H1 (cell line): ENCODE measurements around the gene BCL2A1. TPM values are rescaled to one million over a fixed set of nuclear protein-coding genes. Genes with fewer than 3 reads are reported as not detected.

Experiments
- CTCF ChIA-PET: fragments of 300-600 bp; sonication (Branson Sonifier 250); formaldehyde crosslinking; loops from one replicate; lab custom pipeline; 2021; ENCODE audit not compliant: partially characterized antibody; lab: Charles Lee
- POLR2A ChIA-PET: fragments of 300-600 bp; sonication (Branson Sonifier 250); formaldehyde crosslinking; loops from one replicate; lab custom pipeline; 2021; ENCODE audit warnings: inconsistent platforms; ENCODE audit not compliant: partially characterized antibody; lab: Charles Lee
- DNase-seq, 2 experiments: peaks; one replicate each; pipeline versions ENCODE4 v3.0.0 to v3.0.0-alpha.2; 2010 to 2022; ENCODE audit warnings: low spot score in 2 of 2, low read depth in 1 of 2, mixed read lengths in 1 of 2
- FAIRE-seq: peaks from 2 replicates; lab custom pipeline; 2011; peaks lifted over from hg19 to GRCh38; lab: Jason Lieb, UNC
- H2AFZ ChIP-seq: 2 replicates; pipeline ENCODE4 v1.8.1; 2012; ENCODE audit warnings: low read length, inconsistent platforms
- H2AK5ac ChIP-seq: 2 replicates; pipeline ENCODE4 v1.6.1; 2013; ENCODE audit warnings: low read depth, low read length
- H2BK120ac ChIP-seq: replicated peaks from 2 replicates; pipeline ENCODE3; 2013; ENCODE audit warnings: low read depth, low read length, inconsistent platforms
- H2BK12ac ChIP-seq: 2 replicates; pipeline ENCODE4 v1.6.1; 2013; ENCODE audit warnings: low read depth, low read length
- H2BK15ac ChIP-seq: 2 replicates; pipeline ENCODE4 v1.6.1; 2013; ENCODE audit warnings: low read length
- H2BK20ac ChIP-seq: 2 replicates; pipeline ENCODE4 v1.6.1; 2013; ENCODE audit warnings: low read length
- H2BK5ac ChIP-seq: 2 replicates; pipeline ENCODE4 v1.6.1; 2013; ENCODE audit warnings: low read depth, low read length
- H3K14ac ChIP-seq: 2 replicates; pipeline ENCODE4 v1.6.1; 2013; ENCODE audit warnings: inconsistent platforms; ENCODE audit not compliant: insufficient read length
- H3K18ac ChIP-seq: 2 replicates; pipeline ENCODE4 v1.6.1; 2013; ENCODE audit warnings: low read length; ENCODE audit errors: extremely low read depth
- H3K23ac ChIP-seq: 2 replicates; pipeline ENCODE4 v1.6.1; 2013; ENCODE audit warnings: inconsistent platforms; ENCODE audit not compliant: insufficient read length
- H3K23me2 ChIP-seq: 2 replicates; pipeline ENCODE4 v1.6.1; 2013; ENCODE audit warnings: low read depth, low read length
- H3K27ac ChIP-seq: 2 replicates; pipeline ENCODE4 v1.6.1; 2011; ENCODE audit warnings: low read depth, low read length, inconsistent platforms
- H3K27me3 ChIP-seq, 4 experiments: replicated peaks in 1 of 4; 1 replicate in 1 of 4; 2 replicates in 3 of 4; pipeline versions ENCODE4 v1.6.1 to v1.8.1; 2011 to 2013; ENCODE audit warnings: low read length in 3 of 4, mild to moderate bottlenecking in 3 of 4, inconsistent platforms in 2 of 4, mixed read lengths in 2 of 4, moderate library complexity in 1 of 4; ENCODE audit not compliant: control insufficient read depth in 3 of 4, insufficient read depth in 3 of 4; ENCODE audit errors: extremely low read depth in 1 of 4
- H3K36me3 ChIP-seq, 4 experiments: 2 replicates each; pipeline versions ENCODE4 v1.6.1 to v1.8.1; 2011 to 2013; ENCODE audit warnings: mild to moderate bottlenecking in 4 of 4, low read length in 3 of 4, moderate library complexity in 2 of 4, control low read depth in 1 of 4, inconsistent platforms in 1 of 4; ENCODE audit not compliant: insufficient read depth in 4 of 4, control insufficient read depth in 2 of 4
- H3K4ac ChIP-seq: replicated peaks from 2 replicates; pipeline ENCODE3; 2013; ENCODE audit warnings: low read length, low read depth, mixed read lengths, inconsistent platforms; ENCODE audit not compliant: insufficient read length
- H3K4me1 ChIP-seq, 4 experiments: replicated peaks in 1 of 4; 1 replicate in 1 of 4; 2 replicates in 3 of 4; pipeline versions ENCODE4 v1.6.1 to v1.8.1; 2011 to 2013; ENCODE audit warnings: low read length in 3 of 4, inconsistent platforms in 2 of 4, mixed read lengths in 1 of 4; ENCODE audit not compliant: insufficient read depth in 4 of 4, control insufficient read depth in 3 of 4
- H3K4me2 ChIP-seq, 2 experiments: 2 replicates each; pipeline versions ENCODE4 v1.6.1 to v1.8.1; 2011 to 2013; ENCODE audit warnings: low read depth in 2 of 2, low read length in 2 of 2, control low read depth in 1 of 2, inconsistent platforms in 1 of 2, mild to moderate bottlenecking in 1 of 2; ENCODE audit not compliant: insufficient read depth in 1 of 2
- H3K4me3 ChIP-seq, 4 experiments: fragments of 200-600, 300-600 bp in 1 of 4; sonication (generic), shearing (Covaris generic), sonication (Bioruptor Twin) in 1 of 4; 2 replicates each; pipeline versions ENCODE4 v1.5.1 to v1.8.1; 2011 to 2016; ENCODE audit warnings: low read length in 4 of 4, low read depth in 3 of 4, control low read depth in 2 of 4, inconsistent platforms in 2 of 4, mild to moderate bottlenecking in 2 of 4, mixed read lengths in 1 of 4, moderate library complexity in 1 of 4; ENCODE audit not compliant: insufficient read depth in 2 of 4; ENCODE audit errors: extremely low read depth in 1 of 4
- H3K56ac ChIP-seq: replicated peaks from 2 replicates; pipeline ENCODE3; 2013; ENCODE audit warnings: low read depth, mild to moderate bottlenecking, mixed read lengths, low read length, inconsistent platforms; ENCODE audit not compliant: insufficient read length
- H3K79me1 ChIP-seq: 2 replicates; pipeline ENCODE4 v1.6.1; 2013; ENCODE audit warnings: low read depth, low read length, control low read depth
- H3K79me2 ChIP-seq, 2 experiments: 2 replicates each; pipeline versions ENCODE4 v1.6.1 to v1.8.1; 2012 to 2013; ENCODE audit warnings: low read length in 2 of 2, mild to moderate bottlenecking in 2 of 2, inconsistent platforms in 1 of 2; ENCODE audit not compliant: insufficient read depth in 2 of 2, control insufficient read depth in 1 of 2
- H3K9ac ChIP-seq, 4 experiments: replicated peaks in 1 of 4; 1 replicate in 1 of 4; 2 replicates in 3 of 4; pipeline versions ENCODE4 v1.6.1 to v1.8.1; 2011 to 2013; ENCODE audit warnings: low read depth in 3 of 4, low read length in 3 of 4, control low read depth in 2 of 4, mild to moderate bottlenecking in 2 of 4, moderate library complexity in 2 of 4, inconsistent platforms in 1 of 4; ENCODE audit errors: extremely low read depth in 1 of 4
- H3K9me3 ChIP-seq, 2 experiments: 2 replicates each; pipeline versions ENCODE4 v1.6.1 to v1.8.1; 2012 to 2013; ENCODE audit warnings: mild to moderate bottlenecking in 2 of 2, moderate library complexity in 2 of 2, control low read depth in 1 of 2, inconsistent platforms in 1 of 2, low read depth in 1 of 2, low read length in 1 of 2, mixed read lengths in 1 of 2; ENCODE audit not compliant: insufficient read depth in 2 of 2
- H4K20me1 ChIP-seq, 2 experiments: replicated peaks in 1 of 2; 2 replicates each; pipeline versions ENCODE3 to v1.8.1; 2011 to 2013; ENCODE audit warnings: inconsistent platforms in 2 of 2, low read length in 2 of 2, mild to moderate bottlenecking in 1 of 2; ENCODE audit not compliant: insufficient read depth in 2 of 2, control insufficient read depth in 1 of 2
- H4K5ac ChIP-seq: 2 replicates; pipeline ENCODE4 v1.6.1; 2013; ENCODE audit warnings: low read length, low read depth, mixed read lengths, inconsistent platforms; ENCODE audit not compliant: insufficient read length
- H4K8ac ChIP-seq: 2 replicates; pipeline ENCODE4 v1.8.0; 2013; ENCODE audit warnings: mild to moderate bottlenecking, moderate library complexity, low read length, inconsistent platforms; ENCODE audit not compliant: insufficient read depth; ENCODE audit errors: extremely low read depth
- H4K91ac ChIP-seq: replicated peaks from 2 replicates; pipeline ENCODE3; 2013; ENCODE audit warnings: low read length, mixed read lengths, inconsistent platforms; ENCODE audit not compliant: insufficient read length
- CHD1 ChIP-seq: IDR thresholded peaks from 2 replicates; pipeline ENCODE4 v1.6.1; 2012; ENCODE audit warnings: low read depth, low read length, improper control_type of control experiment
- JUND ChIP-seq: IDR thresholded peaks from 2 replicates; pipeline ENCODE4 v1.6.1; 2011; ENCODE audit warnings: mild to moderate bottlenecking, improper control_type of control experiment, low read length
- RBBP5 ChIP-seq: IDR thresholded peaks from 2 replicates; pipeline ENCODE4 v1.7.1; 2012; ENCODE audit warnings: low read depth, mild to moderate bottlenecking, inconsistent platforms, low read length, moderate library complexity, borderline replicate concordance
- TEAD4 ChIP-seq: IDR thresholded peaks from 2 replicates; pipeline ENCODE4 v1.6.1; 2012; ENCODE audit warnings: low read depth, low read length, inconsistent platforms, mixed read lengths
- WGBS, 2 experiments: shearing (Covaris generic) in 1 of 2; methylation state at CpG; one replicate each; pipeline versions ENCODE4 v1.1.6 to v1.1.7; 2013 to 2015; ENCODE audit warnings: low lambda C conversion rate in 2 of 2, mixed read lengths in 2 of 2, inconsistent platforms in 1 of 2, low coverage in 1 of 2, missing lambda C conversion rate in 1 of 2; ENCODE audit not compliant: insufficient replicate concordance in 2 of 2, insufficient coverage in 1 of 2, insufficient read length in 1 of 2; ENCODE audit errors: extremely low coverage in 1 of 2, missing lambda C conversion rate in 1 of 2; 5-methylcytosine and 5-hydroxymethylcytosine counted together
- polyA plus RNA-seq, 7 experiments: library from polyadenylated mRNA; depleted of rRNA in 3 of 7; stranded (reverse) in 5 of 7; unstranded in 2 of 7; fragments of >200 nt in 5 of 7; fragments of 200-250 nt in 2 of 7; gene quantifications; 1 replicate in 5 of 7; 2 replicates in 1 of 7; 4 replicates in 1 of 7; pipeline versions ENCODE4 v1.2.1 to v1.2.3, GENCODE V29; 2011 to 2013; ENCODE audit warnings: missing spikeins in 2 of 7, mixed read lengths in 2 of 7
- total RNA-seq: library from RNA; stranded (reverse); fragmentation: NEBNext Ultra II Directional; extraction: Animal tissue kit (Norgen Biotek cat#: 25700); gene quantifications from 2 replicates; pipeline ENCODE4 v1.2.1, GENCODE V29; 2021
- TF ChIP-seq, protein P1 (sequence below), 3 experiments: IDR thresholded peaks; 1 replicate in 2 of 3; 2 replicates in 1 of 3; pipeline versions ENCODE4 v1.5.1 to v1.6.1; 2011; ENCODE audit warnings: low read length in 3 of 3, mild to moderate bottlenecking in 3 of 3, inconsistent platforms in 2 of 3, low read depth in 1 of 3, moderate library complexity in 1 of 3; ENCODE audit not compliant: insufficient read depth in 1 of 3; ENCODE audit errors: control extremely low read depth in 1 of 3
- TF ChIP-seq, protein P2 (sequence below): IDR thresholded peaks from 2 replicates; pipeline ENCODE4 v1.6.1; 2012; ENCODE audit warnings: inconsistent platforms
- TF ChIP-seq, protein P3 (sequence below): IDR thresholded peaks from 2 replicates; pipeline ENCODE4 v1.6.1; 2012; ENCODE audit warnings: low read length, inconsistent platforms
- TF ChIP-seq, protein P4 (sequence below): IDR thresholded peaks from 2 replicates; pipeline ENCODE4 v1.6.1; 2012; ENCODE audit warnings: inconsistent platforms

BCL2A1 gene
- total and polyA plus RNA-seq, 2 of the 8 experiments (the other 6 are each of a cell fraction or from before 2014, with no cell fraction given): not detected

DNA sequence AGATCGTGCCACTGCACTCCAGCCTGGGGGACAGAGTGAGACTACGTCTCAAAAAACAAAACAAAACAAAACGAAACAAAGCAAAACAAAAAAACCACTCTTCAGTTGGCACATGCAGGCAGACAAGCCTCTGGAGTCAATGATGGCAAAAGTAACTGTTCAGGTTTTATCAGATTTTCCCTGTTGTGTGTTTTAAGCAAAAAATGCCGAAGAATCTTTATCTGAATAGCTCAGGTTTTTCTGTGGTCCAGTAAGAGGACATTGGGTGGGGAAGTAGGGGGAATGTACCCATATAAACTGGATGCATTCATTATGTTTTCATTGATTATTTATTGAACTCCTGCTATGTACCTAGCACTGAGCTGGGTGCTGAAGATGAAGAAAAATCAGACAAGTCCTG is 20.8 kb upstream of the BCL2A1 start:
- ChIA-PET CTCF (interaction anchor here (0.7 to 2.3 kb wide), 8 partner anchors 8 to 652 kb away, joined by 3 to 14 read pairs (median 4); no protein-coding TSS in a partner anchor), POLR2A (interaction anchor here (0.9 to 1.0 kb wide), 2 partner anchors 73 to 86 kb away, joined by 3 read pairs; no protein-coding TSS in a partner anchor)
- Histone ChIP-seq H3K4ac (no peak overlapping the region), H3K79me1 (no peaks in the 10 kb centered on the region), H3K23ac (no peak overlapping the region), H2BK20ac (no peak overlapping the region), H2BK120ac (no peak overlapping the region), H3K9me3 (no peaks in the 10 kb centered on the region), H3K9ac (no peak overlapping the region), H3K23me2 (no peaks in the 10 kb centered on the region), H3K79me2 (no peaks in the 10 kb centered on the region), H3K27me3 (no peaks in the 10 kb centered on the region), H3K4me2 (no peak overlapping the region), H3K4me1 (no peaks in the 10 kb centered on the region), H3K56ac (no peak overlapping the region)
- TF ChIP-seq, protein P1, sequence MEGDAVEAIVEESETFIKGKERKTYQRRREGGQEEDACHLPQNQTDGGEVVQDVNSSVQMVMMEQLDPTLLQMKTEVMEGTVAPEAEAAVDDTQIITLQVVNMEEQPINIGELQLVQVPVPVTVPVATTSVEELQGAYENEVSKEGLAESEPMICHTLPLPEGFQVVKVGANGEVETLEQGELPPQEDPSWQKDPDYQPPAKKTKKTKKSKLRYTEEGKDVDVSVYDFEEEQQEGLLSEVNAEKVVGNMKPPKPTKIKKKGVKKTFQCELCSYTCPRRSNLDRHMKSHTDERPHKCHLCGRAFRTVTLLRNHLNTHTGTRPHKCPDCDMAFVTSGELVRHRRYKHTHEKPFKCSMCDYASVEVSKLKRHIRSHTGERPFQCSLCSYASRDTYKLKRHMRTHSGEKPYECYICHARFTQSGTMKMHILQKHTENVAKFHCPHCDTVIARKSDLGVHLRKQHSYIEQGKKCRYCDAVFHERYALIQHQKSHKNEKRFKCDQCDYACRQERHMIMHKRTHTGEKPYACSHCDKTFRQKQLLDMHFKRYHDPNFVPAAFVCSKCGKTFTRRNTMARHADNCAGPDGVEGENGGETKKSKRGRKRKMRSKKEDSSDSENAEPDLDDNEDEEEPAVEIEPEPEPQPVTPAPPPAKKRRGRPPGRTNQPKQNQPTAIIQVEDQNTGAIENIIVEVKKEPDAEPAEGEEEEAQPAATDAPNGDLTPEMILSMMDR (IDR thresholded peaks at IDR 0.05; ENCODE audit: control extremely low read depth in 1 of 3, insufficient read depth in 1 of 3, low read depth in 1 of 3, low read length in 3 of 3): no peak
- TF ChIP-seq JUND (no peak), CHD1 (no peak), TEAD4 (no peak), RBBP5 (no peak)
- TF ChIP-seq, protein P2, sequence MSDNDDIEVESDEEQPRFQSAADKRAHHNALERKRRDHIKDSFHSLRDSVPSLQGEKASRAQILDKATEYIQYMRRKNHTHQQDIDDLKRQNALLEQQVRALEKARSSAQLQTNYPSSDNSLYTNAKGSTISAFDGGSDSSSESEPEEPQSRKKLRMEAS: no peak
- TF ChIP-seq, protein P3, sequence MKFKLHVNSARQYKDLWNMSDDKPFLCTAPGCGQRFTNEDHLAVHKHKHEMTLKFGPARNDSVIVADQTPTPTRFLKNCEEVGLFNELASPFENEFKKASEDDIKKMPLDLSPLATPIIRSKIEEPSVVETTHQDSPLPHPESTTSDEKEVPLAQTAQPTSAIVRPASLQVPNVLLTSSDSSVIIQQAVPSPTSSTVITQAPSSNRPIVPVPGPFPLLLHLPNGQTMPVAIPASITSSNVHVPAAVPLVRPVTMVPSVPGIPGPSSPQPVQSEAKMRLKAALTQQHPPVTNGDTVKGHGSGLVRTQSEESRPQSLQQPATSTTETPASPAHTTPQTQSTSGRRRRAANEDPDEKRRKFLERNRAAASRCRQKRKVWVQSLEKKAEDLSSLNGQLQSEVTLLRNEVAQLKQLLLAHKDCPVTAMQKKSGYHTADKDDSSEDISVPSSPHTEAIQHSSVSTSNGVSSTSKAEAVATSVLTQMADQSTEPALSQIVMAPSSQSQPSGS: no peak
- TF ChIP-seq, protein P4, sequence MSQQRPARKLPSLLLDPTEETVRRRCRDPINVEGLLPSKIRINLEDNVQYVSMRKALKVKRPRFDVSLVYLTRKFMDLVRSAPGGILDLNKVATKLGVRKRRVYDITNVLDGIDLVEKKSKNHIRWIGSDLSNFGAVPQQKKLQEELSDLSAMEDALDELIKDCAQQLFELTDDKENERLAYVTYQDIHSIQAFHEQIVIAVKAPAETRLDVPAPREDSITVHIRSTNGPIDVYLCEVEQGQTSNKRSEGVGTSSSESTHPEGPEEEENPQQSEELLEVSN: no peak
- TF ChIP-seq, all 59 proteins: peak for 0
- WGBS, 2 experiments: 68% methylated on average over 4 of the region's 4 CpGs; no CpG with 5 or more reads in 1 of the 2 experiments
- Histone ChIP-seq H3K27ac (no peak overlapping the region), H3K14ac (no peak overlapping the region), H3K18ac (no peak overlapping the region), H2BK5ac (no peak overlapping the region), H2BK12ac (no peak overlapping the region), H2BK15ac (no peak overlapping the region), H3K36me3 (no peaks in the 10 kb centered on the region), H4K5ac (no peak overlapping the region), H3K4me3 (no peak overlapping the region), H4K91ac (no peak overlapping the region), H4K8ac (no peak overlapping the region), H4K20me1 (no peaks in the 10 kb centered on the region), H2AK5ac (no peak overlapping the region), H2AFZ (no peak overlapping the region)
- DNase-seq (no peak), FAIRE-seq (no peak)
